ENCODE results near the gene RXFP2. TPM values are rescaled to one million over a fixed set of nuclear protein-coding genes. Genes with fewer than 3 reads are reported as not detected.

RXFP2 gene
- total RNA-seq, 1 donor from 2014 or later = not detected

- intact Hi-C loops (cut with DNase I) = no loop called here
- no peak for DNase-seq (ENCODE audit: low spot score in 2 of 2)
- H3K9me3 ChIP-seq = no peaks in the 10 kb centered on the region
- TF ChIP-seq CTCF (IDR thresholded peaks at IDR 0.05) = no peak
- H3K27ac ChIP-seq = no peak overlapping the region
- no peaks in the 10 kb centered on the region for H3K36me3 ChIP-seq
- H3K4me3 ChIP-seq = no peak overlapping the region
- no peaks in the 10 kb centered on the region for H3K27me3 ChIP-seq
- no peaks in the 10 kb centered on the region for H3K4me1 ChIP-seq
These were observed 51.7 kb downstream of the RXFP2 start for GRCh38 chr13:31790992-31791391.

GRCh38 chr13:31793246-31793645, 53.9 kb downstream of the RXFP2 start:
- Histone ChIP-seq H3K9me3 (no peaks in the 10 kb centered on the region), H3K36me3 (no peaks in the 10 kb centered on the region), H3K4me3 (no peak overlapping the region), H3K27ac (no peak overlapping the region), H3K27me3 (no peaks in the 10 kb centered on the region), H3K4me1 (no peaks in the 10 kb centered on the region)
- no peak for TF ChIP-seq CTCF (IDR thresholded peaks at IDR 0.05)
- DNase-seq (ENCODE audit: low spot score in 2 of 2) = no peak
- intact Hi-C loops (cut with DNase I) = no loop called here

- Histone ChIP-seq H3K36me3 (no peaks in the 10 kb centered on the region), H3K9me3 (no peaks in the 10 kb centered on the region), H3K27ac (no peak overlapping the region), H3K27me3 (no peaks in the 10 kb centered on the region), H3K4me3 (no peak overlapping the region), H3K4me1 (no peaks in the 10 kb centered on the region)
- intact Hi-C loops (cut with DNase I) = no loop called here
- DNase-seq (ENCODE audit: low spot score in 2 of 2) = no peak
- TF ChIP-seq CTCF (IDR thresholded peaks at IDR 0.05) = no peak
These were observed 55.1 kb downstream of the RXFP2 start for GRCh38 chr13:31794452-31794851.

- Histone ChIP-seq H3K4me3 (no peak overlapping the region), H3K27me3 (no peaks in the 10 kb centered on the region), H3K9me3 (no peaks in the 10 kb centered on the region), H3K36me3 (no peaks in the 10 kb centered on the region), H3K27ac (no peak overlapping the region), H3K4me1 (no peaks in the 10 kb centered on the region)
- no peak for DNase-seq (ENCODE audit: low spot score in 2 of 2)
- peak; percentile 33 to 64 (median 51) for TF ChIP-seq CTCF (IDR thresholded peaks at IDR 0.05)
- intact Hi-C loops (cut with DNase I) = loop anchor here (1.0 to 2.0 kb wide), 2 partner anchors 55 to 258 kb away; no protein-coding TSS in a partner anchor
These were observed 57.9 kb downstream of the RXFP2 start for GRCh38 chr13:31797154-31797775.

GRCh38 chr13:31798189-31798588, 58.9 kb downstream of the RXFP2 start:
- no peaks in the 10 kb centered on the region for H3K4me1 ChIP-seq
- no peak for TF ChIP-seq CTCF (IDR thresholded peaks at IDR 0.05)
- H3K4me3 ChIP-seq = no peak overlapping the region
- intact Hi-C loops (cut with DNase I) = loop anchor here (2.0 kb wide), 1 partner anchor 367 kb away; no protein-coding TSS in a partner anchor
- no peaks in the 10 kb centered on the region for H3K9me3 ChIP-seq
- no peaks in the 10 kb centered on the region for H3K36me3 ChIP-seq
- DNase-seq (ENCODE audit: low spot score in 2 of 2) = no peak
- no peaks in the 10 kb centered on the region for H3K27me3 ChIP-seq
- no peak overlapping the region for H3K27ac ChIP-seq

- Histone ChIP-seq H3K9me3 (no peaks in the 10 kb centered on the region), H3K4me3 (no peak overlapping the region), H3K27me3 (no peaks in the 10 kb centered on the region), H3K4me1 (no peaks in the 10 kb centered on the region), H3K36me3 (no peaks in the 10 kb centered on the region), H3K27ac (no peak overlapping the region)
- intact Hi-C loops (cut with DNase I) = no loop called here
- TF ChIP-seq CTCF (IDR thresholded peaks at IDR 0.05) = no peak
- no peak for DNase-seq (ENCODE audit: low spot score in 2 of 2)
These were observed 61.8 kb downstream of the RXFP2 start for GRCh38 chr13:31801088-31801487.

All from ascending aorta (tissue), 2 donors.